AG04449 (cell line): ENCODE results near the gene FHAD1.
"Not testable (repeated sequence)": the region's sequence is repeated elsewhere in the genome, so short reads cannot be mapped to it uniquely, and the experiment has no call there.

Source experiments
- CTCF ChIA-PET: fragments of 350-600 bp; formaldehyde crosslinking; extraction: SDS; loops from one replicate; lab custom pipeline; 2021; ENCODE audit warnings: antibody characterized with exemption; lab: Yijun Ruan, JAX
- POLR2A ChIA-PET: fragments of 400-600, 350-600 bp; formaldehyde crosslinking; extraction: SDS; loops from one replicate; lab custom pipeline; 2020; ENCODE audit warnings: antibody characterized with exemption, inconsistent platforms; lab: Yijun Ruan, JAX
- DNase-seq: peaks from one replicate; pipeline ENCODE4 v3.0.0-alpha.2; 2010; ENCODE audit warnings: low read depth, low spot score
- H3K4me3 ChIP-seq: 2 replicates; pipeline ENCODE4 v1.5.1; 2011; ENCODE audit warnings: low read depth, mild to moderate bottlenecking, control low read depth, low read length
- CTCF ChIP-seq: IDR thresholded peaks from one replicate; pipeline ENCODE4 v1.5.1; 2011; ENCODE audit warnings: mild to moderate bottlenecking, moderate library complexity, low read length, control low read depth, inconsistent platforms; ENCODE audit not compliant: insufficient read depth; ENCODE audit errors: missing control alignments

The FHAD1 gene

GRCh38 chr1:15426492-15427279 is 179.7 kb downstream of the FHAD1 start:
- CTCF ChIA-PET, result interaction anchor here (0.9 to 14.6 kb wide), 7 partner anchors 8 to 298 kb away, joined by 3 to 439 read pairs (median 3); no protein-coding TSS in a partner anchor
- DNase-seq, result no peak
- no peak for TF ChIP-seq CTCF
- no peak overlapping the region for H3K4me3 ChIP-seq
- POLR2A ChIA-PET, result no interaction called here

- no peak for DNase-seq
- H3K4me3 ChIP-seq, result no peak overlapping the region
- TF ChIP-seq CTCF, result no peak
- CTCF ChIA-PET, result interaction anchor here (1.0 to 14.6 kb wide), 6 partner anchors 10 to 299 kb away, joined by 3 to 439 read pairs (median 3); no protein-coding TSS in a partner anchor
- POLR2A ChIA-PET, result no interaction called here
Measured at GRCh38 chr1:15427280-15427666, 180.2 kb downstream of the FHAD1 start.

GRCh38 chr1:15428252-15428651 is 181.2 kb downstream of the FHAD1 start:
- POLR2A ChIA-PET, DNase-seq, H3K4me3 ChIP-seq: not testable (repeated sequence)
- CTCF ChIA-PET, result interaction anchor here (0.9 to 14.6 kb wide), 3 partner anchors 96 to 156 kb away, joined by 3 to 439 read pairs (median 3); no protein-coding TSS in a partner anchor

GRCh38 chr1:15428815-15429435 is 181.9 kb downstream of the FHAD1 start:
- no peak overlapping the region for H3K4me3 ChIP-seq
- CTCF ChIA-PET, result interaction anchor here (0.6 to 14.6 kb wide), 7 partner anchors 8 to 157 kb away, joined by 3 to 439 read pairs (median 11); partner anchors contain the start of gene EFHD2
- DNase-seq, result no peak
- POLR2A ChIA-PET, result no interaction called here
- TF ChIP-seq CTCF, result no peak

DNA sequence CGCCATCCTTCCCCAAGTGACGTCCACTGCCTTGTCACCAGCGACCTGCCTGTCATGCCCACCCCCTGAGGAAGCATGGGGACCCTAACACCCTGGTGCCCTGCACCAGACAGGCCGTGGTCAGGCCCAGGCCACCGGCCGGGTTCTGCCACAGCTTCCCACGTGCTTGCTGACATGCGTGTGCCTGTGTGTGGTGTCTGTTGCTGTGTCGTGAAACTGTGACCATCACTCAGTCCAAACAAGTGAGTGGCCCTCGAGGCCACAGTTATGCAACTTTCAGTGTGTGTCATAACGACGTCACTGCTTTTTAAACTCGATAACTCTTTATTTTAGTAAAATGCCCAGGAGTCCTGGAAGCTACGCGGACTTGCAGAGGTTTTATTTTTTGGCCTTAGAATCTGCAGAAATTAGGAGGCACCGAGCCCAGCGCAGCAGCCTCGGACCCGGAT is 182.7 kb downstream of the FHAD1 start:
- TF ChIP-seq CTCF, result no peak
- POLR2A ChIA-PET, result interaction anchor here (0.6 kb wide), 1 partner anchor 17 kb away, joined by 4 read pairs; no protein-coding TSS in a partner anchor
- no peak overlapping the region for H3K4me3 ChIP-seq
- CTCF ChIA-PET, result interaction anchor here (0.6 to 14.6 kb wide), 11 partner anchors 9 to 301 kb away, joined by 3 to 439 read pairs (median 11); partner anchors contain the start of gene EFHD2
- no peak for DNase-seq

DNA sequence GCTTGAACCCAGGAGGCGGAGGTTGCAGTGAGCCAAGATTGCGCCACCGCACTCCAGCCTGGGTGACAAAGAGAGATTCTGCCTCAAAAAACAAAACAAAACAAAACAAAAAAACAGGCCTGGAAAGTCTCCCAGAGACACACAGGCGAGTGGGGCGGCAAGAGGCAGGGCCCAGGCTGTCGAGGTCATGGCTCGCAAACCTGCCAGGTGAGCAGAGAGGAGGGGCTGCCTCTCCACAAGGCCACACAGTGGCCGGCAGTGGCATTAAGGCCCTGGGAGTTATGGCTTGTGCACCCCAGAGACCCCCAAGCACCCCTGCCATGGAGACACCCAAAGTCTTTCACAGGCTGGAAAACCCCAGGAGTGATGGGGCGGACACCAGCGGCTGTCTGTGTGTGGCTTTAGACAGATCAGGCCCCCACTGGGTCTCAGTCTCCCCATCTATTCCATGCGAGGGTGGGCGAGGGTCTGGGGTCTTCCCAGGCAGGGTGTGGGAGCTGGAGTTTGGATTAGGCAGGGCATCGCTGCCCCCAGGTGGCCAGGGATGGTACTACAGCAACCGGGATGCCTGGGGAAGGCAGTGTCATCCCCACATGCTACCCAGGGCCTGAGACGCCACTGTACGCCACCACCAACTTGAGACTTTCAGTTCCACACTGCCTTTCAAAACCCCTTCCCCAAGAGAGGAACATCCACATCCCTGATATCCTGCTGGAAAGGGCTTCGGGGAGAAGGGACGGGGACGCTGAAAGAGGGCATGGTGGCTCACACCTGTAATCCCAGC is 184.0 kb downstream of the FHAD1 start:
- DNase-seq, result no peak
- H3K4me3 ChIP-seq, result no peak overlapping the region
- ChIA-PET POLR2A (interaction anchor here (1.5 kb wide), 1 partner anchor 108 kb away, joined by 5 read pairs; no protein-coding TSS in a partner anchor), CTCF (interaction anchor here (0.7 to 14.6 kb wide), 29 partner anchors 10 to 302 kb away, joined by 3 to 439 read pairs (median 7); partner anchors contain the start of gene EFHD2)
- TF ChIP-seq CTCF, result peak; percentile 93
